Activated CD4-positive, alpha-beta T cell treated with anti-CD3 and anti-CD28 coated beads for 36 hours (primary cell): ENCODE data around the gene LILRB3. TPM values are rescaled to one million over a fixed set of nuclear protein-coding genes. Genes with fewer than 3 reads are reported as not detected.
A peak's percentile ranks its signal among the peaks of the same experiment; 100 is the strongest.
"Not testable (repeated sequence)": the region's sequence is repeated elsewhere in the genome, so short reads cannot be mapped to it uniquely, and the experiment has no call there.

Experiments
- ATAC-seq: fragments of 200-7000 bp; cut with Tn5 transposase; one replicate; pipeline ENCODE4 v1.10.0; 2021; ENCODE audit warnings: mild to moderate bottlenecking, moderate library complexity
- CTCF ChIA-PET: fragments of 350-600 bp; sonication (Branson Sonifier 250); formaldehyde crosslinking; loops from one replicate; lab custom pipeline; 2021; ENCODE audit warnings: antibody characterized with exemption; lab: Charles Lee
- POLR2A ChIA-PET: fragments of 350-600 bp; sonication (Branson Sonifier 250); formaldehyde crosslinking; loops from one replicate; lab custom pipeline; 2021; ENCODE audit warnings: antibody characterized with exemption, inconsistent platforms; lab: Charles Lee
- DNase-seq: peaks from one replicate; pipeline ENCODE4 v3.0.0-alpha.2; 2020
- H3K27ac Mint-ChIP-seq: one replicate; pipeline ENCODE4 v1.8.0; 2021; ENCODE audit warnings: mixed read lengths
- H3K27me3 Mint-ChIP-seq: one replicate; pipeline ENCODE4 v1.8.0; 2021; ENCODE audit warnings: mixed read lengths
- H3K36me3 Mint-ChIP-seq: one replicate; pipeline ENCODE4 v1.8.0; 2021; ENCODE audit warnings: low read depth, mixed read lengths
- H3K4me1 Mint-ChIP-seq: one replicate; pipeline ENCODE4 v1.8.0; 2021; ENCODE audit warnings: mixed read lengths
- H3K4me3 Mint-ChIP-seq: one replicate; pipeline ENCODE4 v1.8.0; 2021; ENCODE audit warnings: mild to moderate bottlenecking, moderate library complexity, mixed read lengths
- H3K9me3 Mint-ChIP-seq: one replicate; pipeline ENCODE4 v1.8.0; 2021; ENCODE audit warnings: low read depth, mixed read lengths
- intact Hi-C, 2 experiments: fragments of 100-400 bp; cut with DNase I in 1 of 2; cut with micrococcal nuclease in 1 of 2; formaldehyde crosslinking; loops; one replicate each; pipeline versions ENCODE4 v1.14.2 to v1.15.1; 2022 to 2024; cut with DNase I, micrococcal nuclease
- total RNA-seq, 2 experiments: library from RNA; stranded (reverse); gene quantifications; one replicate each; pipeline ENCODE4 v1.2.3, GENCODE V29; 2021

LILRB3 gene
- total RNA-seq, 2 experiments from 2014 or later = not detected

DNA sequence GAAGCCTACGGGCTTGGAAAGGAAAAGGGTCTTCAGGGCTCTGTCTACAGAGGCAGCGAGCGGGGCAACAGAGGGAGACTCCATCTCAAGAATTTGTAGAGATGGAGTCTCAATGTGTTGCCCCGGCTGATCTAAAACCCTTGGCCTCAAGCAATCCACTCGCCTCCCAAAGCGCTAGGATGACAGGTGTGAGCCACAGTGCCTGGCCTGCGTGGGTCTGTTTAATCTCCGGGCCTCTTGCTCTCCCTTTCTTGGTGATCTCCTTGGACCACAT lies 14.1 kb downstream of the LILRB3 start:
- H3K9me3 Mint-ChIP-seq = no peaks in the 10 kb centered on the region
- peaks cover 56% of the 10 kb centered on the region for H3K36me3 Mint-ChIP-seq
- peak; percentile 39 for DNase-seq
- peaks cover 77% of the 10 kb centered on the region for H3K4me1 Mint-ChIP-seq
- H3K27ac Mint-ChIP-seq = peak overlapping the region; percentile 65
- CTCF ChIA-PET = interaction anchor here (1.3 kb wide), 1 partner anchor 19 kb away, joined by 5 read pairs; the partner anchor contains the start of gene MBOAT7
- POLR2A ChIA-PET = interaction anchor here (1.0 to 5.3 kb wide), 4 partner anchors 10 to 72 kb away, joined by 3 to 32 read pairs (median 6); partner anchors contain the start of genes CNOT3, MBOAT7 and TSEN34
- ATAC-seq = no peak
- no peaks in the 10 kb centered on the region for H3K27me3 Mint-ChIP-seq
- peak overlapping the region; percentile 51 for H3K4me3 Mint-ChIP-seq
- intact Hi-C loops = loop anchor here in 1 of 2 experiments (2.0 kb wide), 1 partner anchor 18 kb away; the partner anchor contains the start of gene TSEN34

DNA sequence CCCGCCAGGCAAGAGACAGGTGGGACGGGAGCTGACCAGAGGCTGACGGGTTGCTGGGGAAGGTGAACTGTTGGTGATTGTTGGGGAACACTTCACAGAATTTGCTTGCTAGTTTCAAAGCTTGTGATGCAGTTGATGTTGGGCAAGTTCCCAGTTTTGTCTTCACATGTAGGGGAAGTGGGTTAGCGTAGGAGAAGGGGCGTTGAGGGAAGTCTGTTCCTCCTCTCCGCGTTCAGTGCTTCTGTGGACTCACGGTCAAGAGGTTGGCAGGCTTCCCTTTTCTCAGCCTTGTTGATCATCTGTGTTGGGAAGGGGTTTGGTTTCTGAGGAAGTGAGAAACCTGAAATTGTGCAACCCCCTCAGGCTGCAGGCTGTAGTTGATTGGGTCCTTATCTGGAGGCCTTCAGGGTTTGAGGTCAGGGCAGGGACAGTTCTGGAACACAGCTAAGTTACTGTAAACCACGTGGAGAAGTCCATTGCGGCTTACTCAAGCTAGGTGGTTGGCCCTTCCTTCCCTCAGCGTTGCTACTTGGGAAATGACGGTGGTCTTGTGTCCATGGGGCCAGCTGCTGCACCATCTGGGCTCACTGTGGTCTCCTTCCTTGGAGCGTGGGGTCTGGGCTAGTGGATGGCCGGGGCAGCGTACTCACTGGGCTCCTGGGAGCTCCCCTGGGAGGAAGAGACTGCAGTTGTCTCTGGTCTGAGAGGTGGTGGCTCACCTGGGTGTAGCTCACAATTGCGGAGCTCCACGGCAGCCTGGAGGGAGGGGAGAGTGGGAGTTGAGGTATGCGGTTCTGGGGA lies 14.6 kb downstream of the LILRB3 start:
- Mint-ChIP-seq H3K27ac (peak overlapping the region; percentile 65), H3K4me1 (peaks cover 82% of the 10 kb centered on the region), H3K4me3 (peak overlapping the region; percentile 51), H3K9me3 (no peaks in the 10 kb centered on the region), H3K36me3 (peaks cover 61% of the 10 kb centered on the region), H3K27me3 (no peaks in the 10 kb centered on the region)
- ChIA-PET POLR2A (interaction anchor here (0.6 to 5.3 kb wide), 8 partner anchors 9 to 93 kb away, joined by 3 to 32 read pairs (median 3); partner anchors contain the start of genes CNOT3, LENG1, MBOAT7 and PRPF31), CTCF (interaction anchor here (1.3 kb wide), 1 partner anchor 18 kb away, joined by 5 read pairs; the partner anchor contains the start of gene MBOAT7)
- intact Hi-C loops = loop anchor here in 1 of 2 experiments (2.0 kb wide), 1 partner anchor 17 kb away; the partner anchor contains the start of gene TSEN34
- ATAC-seq = peak; percentile 31
- peak; percentile 77 for DNase-seq

DNA sequence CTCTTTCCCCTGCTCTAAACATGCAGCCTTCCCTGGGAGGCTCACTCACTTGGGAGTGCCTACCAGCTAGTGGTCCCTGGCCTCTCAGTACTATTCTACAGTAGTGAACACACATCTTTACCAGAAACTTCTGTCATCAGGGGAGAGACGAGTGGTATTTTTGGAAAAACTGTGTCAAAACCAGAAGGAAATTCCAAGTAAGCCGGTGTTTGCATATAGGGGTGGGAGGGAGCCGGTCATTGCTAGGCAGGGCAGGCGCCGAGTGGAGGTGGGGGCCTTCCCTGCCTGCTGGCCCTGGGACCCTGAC lies 15.2 kb downstream of the LILRB3 start:
- H3K27ac Mint-ChIP-seq = peak overlapping the region; percentile 65
- H3K4me1 Mint-ChIP-seq = peaks cover 88% of the 10 kb centered on the region
- no peaks in the 10 kb centered on the region for H3K9me3 Mint-ChIP-seq
- CTCF ChIA-PET = interaction anchor here (1.3 kb wide), 1 partner anchor 18 kb away, joined by 5 read pairs; the partner anchor contains the start of gene MBOAT7
- H3K36me3 Mint-ChIP-seq = peaks cover 67% of the 10 kb centered on the region
- POLR2A ChIA-PET = interaction anchor here (0.6 to 5.3 kb wide), 7 partner anchors 9 to 92 kb away, joined by 3 to 32 read pairs (median 3); partner anchors contain the start of genes LENG1, MBOAT7, PRPF31 and TFPT
- intact Hi-C loops = no loop called here
- H3K27me3 Mint-ChIP-seq = no peaks in the 10 kb centered on the region
- H3K4me3 Mint-ChIP-seq = peak overlapping the region; percentile 51
- ATAC-seq (peak; percentile 18), DNase-seq (no peak)

DNA sequence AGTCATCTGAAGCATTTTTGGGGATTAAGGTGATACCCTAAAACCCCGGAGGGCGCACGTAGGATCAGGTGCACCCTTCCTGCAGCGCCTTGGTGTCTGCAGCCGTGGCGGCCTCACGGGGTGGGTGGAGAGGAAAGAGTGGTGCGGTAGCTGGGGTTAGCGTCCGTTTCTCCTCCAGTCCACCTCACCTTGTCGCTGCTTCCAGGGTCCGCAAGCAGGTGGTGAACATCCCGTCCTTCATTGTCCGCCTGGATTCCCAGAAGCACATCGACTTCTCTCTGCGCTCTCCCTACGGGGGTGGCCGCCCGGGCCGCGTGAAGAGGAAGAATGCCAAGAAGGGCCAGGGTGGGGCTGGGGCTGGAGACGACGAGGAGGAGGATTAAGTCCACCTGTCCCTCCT lies 15.6 kb downstream of the LILRB3 start:
- intact Hi-C loops = not testable (repeated sequence)

DNA sequence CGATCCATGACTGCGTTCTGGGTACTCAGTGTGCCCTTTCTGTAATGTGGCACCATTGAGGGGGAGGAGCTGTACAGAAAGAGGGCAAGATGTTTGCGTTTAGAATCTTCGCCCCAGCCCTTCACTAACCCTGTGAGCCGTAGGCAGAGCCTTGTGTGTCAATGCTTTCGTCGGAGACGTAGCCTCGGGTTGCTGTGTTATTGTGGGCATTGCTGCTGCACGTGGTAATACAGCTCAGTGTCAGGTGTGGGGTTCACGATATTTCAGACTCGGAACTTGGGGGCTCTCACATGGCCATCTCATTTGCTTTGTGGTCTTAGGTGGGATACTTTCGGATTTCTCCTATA lies 16.0 kb downstream of the LILRB3 start:
- Mint-ChIP-seq H3K4me3 (peak overlapping the region; percentile 51), H3K27me3 (no peaks in the 10 kb centered on the region), H3K4me1 (peaks cover 93% of the 10 kb centered on the region), H3K27ac (peak overlapping the region; percentile 65), H3K9me3 (no peaks in the 10 kb centered on the region), H3K36me3 (peaks cover 75% of the 10 kb centered on the region)
- peak; percentile 28 for DNase-seq
- intact Hi-C loops = no loop called here
- ChIA-PET CTCF (no interaction called here), POLR2A (interaction anchor here (5.3 kb wide), 1 partner anchor 17 kb away, joined by 32 read pairs; the partner anchor contains the start of genes MBOAT7 and TSEN34)
- ATAC-seq = no peak

More for the DNA sequence above, 15.6 kb downstream of the LILRB3 start:
- CTCF ChIA-PET = interaction anchor here (1.3 kb wide), 1 partner anchor 18 kb away, joined by 5 read pairs; the partner anchor contains the start of gene MBOAT7
- Mint-ChIP-seq H3K36me3 (peaks cover 71% of the 10 kb centered on the region), H3K27ac (peak overlapping the region; percentile 65), H3K4me1 (peaks cover 92% of the 10 kb centered on the region), H3K4me3 (peak overlapping the region; percentile 51)
- DNase-seq = peak; percentile 23
- POLR2A ChIA-PET = interaction anchor here (1.1 to 5.3 kb wide), 3 partner anchors 8 to 17 kb away, joined by 4 to 32 read pairs (median 8); partner anchors contain the start of genes MBOAT7 and TSEN34
- ATAC-seq, H3K27me3 Mint-ChIP-seq, H3K9me3 Mint-ChIP-seq: not testable (repeated sequence)

DNA sequence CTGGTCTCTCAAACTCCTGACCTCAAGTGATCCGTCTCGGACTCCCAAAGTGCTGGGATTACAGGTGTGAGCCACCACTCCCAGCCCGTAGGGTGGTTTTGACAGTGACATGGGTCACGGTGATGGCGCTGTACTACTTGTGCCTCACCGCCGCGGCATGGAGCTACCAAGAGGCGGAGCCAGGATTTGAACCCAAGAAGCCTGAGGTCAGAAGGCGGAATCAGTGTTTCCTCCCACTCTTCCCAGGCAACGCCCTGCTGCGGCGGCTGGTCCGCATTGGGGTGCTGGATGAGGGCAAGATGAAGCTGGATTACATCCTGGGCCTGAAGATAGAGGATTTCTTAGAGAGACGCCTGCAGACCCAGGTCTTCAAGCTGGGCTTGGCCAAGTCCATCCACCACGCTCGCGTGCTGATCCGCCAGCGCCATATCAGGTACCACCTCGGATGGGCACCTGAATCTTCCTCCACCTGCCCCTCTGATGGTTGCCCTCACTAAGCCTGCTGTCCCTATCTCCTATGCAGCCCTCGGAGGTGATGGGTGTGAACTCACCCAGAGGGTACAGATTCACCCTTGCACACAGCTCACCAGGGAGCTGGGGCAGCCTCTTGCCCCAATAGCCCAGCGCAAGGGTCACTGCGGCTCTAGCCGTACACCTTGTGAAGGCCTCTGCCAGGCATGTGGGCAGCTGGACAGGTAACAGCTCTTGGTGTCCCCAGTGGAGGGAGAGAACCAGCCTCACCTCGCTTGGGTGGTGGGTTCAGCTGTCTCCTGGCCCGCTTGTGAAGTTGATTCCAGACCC lies 16.6 kb downstream of the LILRB3 start:
- intact Hi-C loops = no loop called here
- ATAC-seq (no peak), DNase-seq (no peak)
- Mint-ChIP-seq H3K4me3 (peak overlapping the region; percentile 97), H3K27ac (peak overlapping the region; percentile 62), H3K36me3 (peaks cover 80% of the 10 kb centered on the region), H3K4me1 (peaks cover 91% of the 10 kb centered on the region), H3K9me3 (no peaks in the 10 kb centered on the region), H3K27me3 (no peaks in the 10 kb centered on the region)
- ChIA-PET CTCF (interaction anchor here (1.7 kb wide), 1 partner anchor 17 kb away, joined by 5 read pairs; the partner anchor contains the start of gene MBOAT7), POLR2A (interaction anchor here (0.6 to 5.3 kb wide), 2 partner anchors 16 to 23 kb away, joined by 3 to 32 read pairs; partner anchors contain the start of genes MBOAT7 and TSEN34)

DNA sequence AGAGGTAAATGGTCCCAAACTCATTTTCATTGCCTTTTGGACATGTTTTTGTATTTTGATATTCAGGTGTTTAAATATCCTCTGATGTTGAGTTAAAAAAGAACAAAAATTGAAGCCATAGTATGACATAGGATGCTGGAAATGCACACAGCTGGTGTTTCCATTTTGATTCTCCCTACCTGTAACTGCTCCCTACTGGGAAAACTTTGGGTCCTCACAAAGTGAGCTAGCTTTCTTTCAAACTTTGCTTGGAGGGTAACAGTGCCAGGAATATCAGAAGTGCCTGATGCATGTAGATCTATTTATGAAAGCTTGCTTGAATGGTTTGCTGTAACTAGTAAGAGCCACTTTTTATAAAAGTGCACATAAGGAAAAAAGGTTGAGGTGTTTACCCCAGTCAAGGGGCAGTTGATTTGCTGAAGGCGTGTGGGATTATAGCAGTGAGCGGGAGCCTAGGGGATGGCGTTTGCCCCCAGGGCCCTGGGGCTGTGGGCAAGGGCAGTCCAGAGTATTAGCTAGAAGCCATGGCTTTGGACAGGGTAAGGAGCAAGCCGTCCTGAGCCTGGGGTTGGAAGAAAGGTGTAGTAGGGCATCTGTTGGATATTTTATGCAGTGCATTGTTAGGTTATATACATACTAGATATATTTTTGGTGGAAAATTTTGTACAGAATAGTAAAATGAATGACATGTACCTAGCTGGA lies 17.9 kb downstream of the LILRB3 start:
- ChIA-PET POLR2A (interaction anchor here (0.6 to 5.3 kb wide), 2 partner anchors 15 to 106 kb away, joined by 3 to 32 read pairs; partner anchors contain the start of genes MBOAT7 and TSEN34), CTCF (interaction anchor here (1.0 to 1.7 kb wide), 2 partner anchors 11 to 15 kb away, joined by 3 to 5 read pairs; partner anchors contain the start of gene MBOAT7)
- Mint-ChIP-seq H3K36me3 (peaks cover 79% of the 10 kb centered on the region), H3K27ac (peak overlapping the region; percentile 70), H3K4me3 (peak overlapping the region; percentile 97), H3K9me3 (no peaks in the 10 kb centered on the region), H3K4me1 (peaks cover 78% of the 10 kb centered on the region), H3K27me3 (no peaks in the 10 kb centered on the region)
- ATAC-seq (no peak), DNase-seq (no peak)
- intact Hi-C loops = loop anchor here (5.0 kb wide), 3 partner anchors 48 to 1052 kb away; partner anchors contain the start of genes LENG1 (in 1 of the 2), PPP6R1 (in 1 of the 2) and ZNF761 (in 1 of the 2)

DNA sequence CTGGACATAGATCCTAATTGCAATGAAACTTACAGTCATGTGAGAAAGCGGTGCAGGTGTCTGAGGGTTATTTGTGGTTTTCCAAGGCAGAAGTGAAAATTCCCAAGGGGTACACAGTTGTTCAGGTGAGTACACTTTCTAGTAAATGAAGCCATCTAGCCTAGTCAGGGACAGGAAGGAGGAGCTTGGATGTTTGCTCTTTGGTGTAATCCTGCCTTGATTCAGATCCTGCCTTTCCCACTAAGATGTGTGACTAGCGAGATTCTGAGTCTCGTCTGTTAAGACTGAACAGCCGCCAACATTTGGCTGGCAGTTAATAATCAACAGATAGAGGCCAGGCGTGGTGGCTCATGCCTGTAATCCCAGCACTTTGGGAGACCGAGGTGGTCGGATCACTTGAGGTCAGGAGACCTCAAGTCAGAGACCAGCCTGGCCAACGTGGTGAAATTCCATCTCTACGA lies 19.6 kb downstream of the LILRB3 start:
- ChIA-PET POLR2A (interaction anchor here (0.9 to 3.8 kb wide), 2 partner anchors 8 to 13 kb away, joined by 3 to 75 read pairs; partner anchors contain the start of genes MBOAT7 and TSEN34), CTCF (no interaction called here)
- no peaks in the 10 kb centered on the region for H3K27me3 Mint-ChIP-seq
- peak overlapping the region; percentile 97 for H3K4me3 Mint-ChIP-seq
- intact Hi-C loops = loop anchor here (5.0 kb wide), 3 partner anchors 46 to 1054 kb away; partner anchors contain the start of genes LENG1 (in 1 of the 2), PPP6R1 (in 1 of the 2) and ZNF761 (in 1 of the 2)
- ATAC-seq (no peak), DNase-seq (no peak)
- no peaks in the 10 kb centered on the region for H3K9me3 Mint-ChIP-seq
- peaks cover 67% of the 10 kb centered on the region for H3K4me1 Mint-ChIP-seq
- peak overlapping the region; percentile 100 for H3K27ac Mint-ChIP-seq
- peaks cover 73% of the 10 kb centered on the region for H3K36me3 Mint-ChIP-seq

DNA sequence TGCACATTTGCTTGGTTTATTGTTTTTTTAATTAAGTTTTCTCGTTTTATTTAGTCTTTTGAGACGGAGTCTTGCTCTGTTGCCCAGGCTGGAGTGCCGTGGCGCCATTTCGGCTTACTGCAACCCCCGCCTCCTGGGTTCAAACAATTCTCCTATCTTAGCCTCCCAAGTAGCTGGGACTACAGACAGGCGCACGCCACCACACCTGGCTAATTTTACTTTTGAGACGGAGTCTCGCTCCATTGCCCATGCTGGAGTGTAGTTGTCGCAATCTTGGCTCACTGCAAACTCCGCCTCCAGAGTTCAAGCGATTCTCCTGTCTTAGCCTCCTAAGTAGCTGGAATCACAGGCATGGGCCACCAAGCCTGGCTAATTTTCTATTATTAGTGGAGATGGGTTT lies 20.8 kb downstream of the LILRB3 start:
- POLR2A ChIA-PET = interaction anchor here (3.8 kb wide), 1 partner anchor 11 kb away, joined by 75 read pairs; the partner anchor contains the start of genes MBOAT7 and TSEN34
- peak overlapping the region; percentile 100 for H3K27ac Mint-ChIP-seq
- H3K27me3 Mint-ChIP-seq = no peaks in the 10 kb centered on the region
- peaks cover 55% of the 10 kb centered on the region for H3K4me1 Mint-ChIP-seq
- ATAC-seq (no peak), DNase-seq (no peak)
- intact Hi-C loops = loop anchor here (1.0 to 5.0 kb wide), 7 partner anchors 8 to 1055 kb away; partner anchors contain the start of genes CNOT3 (in 1 of the 2), LENG1 (in 1 of the 2), LENG8 (in 1 of the 2) and NDUFA3 (in 1 of the 2)
- H3K36me3 Mint-ChIP-seq = peaks cover 63% of the 10 kb centered on the region
- no peaks in the 10 kb centered on the region for H3K9me3 Mint-ChIP-seq
- CTCF ChIA-PET = no interaction called here
- H3K4me3 Mint-ChIP-seq = peak overlapping the region; percentile 97
